Stomach (tissue), 4 donors: ENCODE results near the gene KCNK3.

Experiments
- EP300 ChIP-seq: sonication (generic); formaldehyde crosslinking; IDR thresholded peaks from one replicate; pipeline ENCODE4 v1.6.1; 2017; ENCODE audit warnings: antibody characterized with exemption
- POLR2A ChIP-seq, 4 donors: fragments of 450-650 bp; IDR thresholded peaks; one replicate each; pipeline ENCODE4 v1.6.1; 2016; ENCODE audit warnings: antibody characterized with exemption in 4 of 4, control low read depth in 2 of 4, mild to moderate bottlenecking in 1 of 4, moderate library complexity in 1 of 4
- POLR2AphosphoS5 ChIP-seq, 3 donors: sonication (generic); formaldehyde crosslinking; IDR thresholded peaks; one replicate each; pipeline ENCODE4 v1.6.1; 2016; ENCODE audit warnings: antibody characterized with exemption in 3 of 3
- TF ChIP-seq, protein P1 (sequence below), 7 experiments: fragments of 450-650 bp in 4 of 7; fragments of 200-600 bp in 3 of 7; sonication (generic) in 3 of 7; IDR thresholded peaks; one replicate each; pipeline ENCODE4 v1.5.1; 2016 to 2019; ENCODE audit warnings: antibody characterized with exemption in 7 of 7, control low read depth in 2 of 7, mild to moderate bottlenecking in 1 of 7

DNA sequence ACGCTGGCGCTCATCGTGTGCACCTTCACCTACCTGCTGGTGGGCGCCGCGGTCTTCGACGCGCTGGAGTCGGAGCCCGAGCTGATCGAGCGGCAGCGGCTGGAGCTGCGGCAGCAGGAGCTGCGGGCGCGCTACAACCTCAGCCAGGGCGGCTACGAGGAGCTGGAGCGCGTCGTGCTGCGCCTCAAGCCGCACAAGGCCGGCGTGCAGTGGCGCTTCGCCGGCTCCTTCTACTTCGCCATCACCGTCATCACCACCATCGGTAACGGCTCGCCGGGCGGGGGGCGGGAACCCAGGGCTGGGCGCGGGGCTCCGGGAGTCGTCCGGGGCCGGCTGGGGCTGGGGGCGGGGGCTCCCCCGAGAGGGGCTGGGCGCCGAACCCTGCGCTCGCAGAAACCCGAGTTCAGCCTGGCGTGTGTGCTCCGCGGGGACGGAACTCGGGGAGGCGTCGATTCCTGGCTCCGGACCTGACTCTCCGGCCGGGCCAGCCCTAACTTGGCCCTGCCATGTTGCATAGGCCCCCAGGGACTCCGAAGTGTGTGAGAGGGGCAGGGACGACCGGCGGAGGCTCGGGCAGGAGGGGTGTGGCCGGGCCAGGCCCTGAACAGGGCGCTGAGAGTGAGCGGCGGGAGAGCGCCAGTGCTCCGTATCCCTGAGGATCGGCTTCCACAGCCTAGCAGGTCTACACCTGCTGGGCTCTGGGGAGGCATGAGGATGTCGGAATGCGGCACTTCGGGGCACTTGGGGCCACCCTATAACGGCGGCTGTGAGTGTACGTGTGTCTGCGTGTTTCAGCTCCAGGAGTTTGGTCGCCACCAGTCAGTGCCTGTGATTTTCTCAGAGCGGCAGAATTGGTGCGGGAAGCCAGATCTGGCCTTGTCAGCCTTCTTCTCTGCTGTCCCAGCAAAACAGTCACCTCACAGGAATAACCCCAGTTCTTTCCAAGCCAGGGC lies 651 bp downstream of the KCNK3 start:
- no peak for TF ChIP-seq POLR2AphosphoS5 (IDR thresholded peaks at IDR 0.05)
- TF ChIP-seq POLR2A (IDR thresholded peaks at IDR 0.05) = no peak
- TF ChIP-seq, protein P1, sequence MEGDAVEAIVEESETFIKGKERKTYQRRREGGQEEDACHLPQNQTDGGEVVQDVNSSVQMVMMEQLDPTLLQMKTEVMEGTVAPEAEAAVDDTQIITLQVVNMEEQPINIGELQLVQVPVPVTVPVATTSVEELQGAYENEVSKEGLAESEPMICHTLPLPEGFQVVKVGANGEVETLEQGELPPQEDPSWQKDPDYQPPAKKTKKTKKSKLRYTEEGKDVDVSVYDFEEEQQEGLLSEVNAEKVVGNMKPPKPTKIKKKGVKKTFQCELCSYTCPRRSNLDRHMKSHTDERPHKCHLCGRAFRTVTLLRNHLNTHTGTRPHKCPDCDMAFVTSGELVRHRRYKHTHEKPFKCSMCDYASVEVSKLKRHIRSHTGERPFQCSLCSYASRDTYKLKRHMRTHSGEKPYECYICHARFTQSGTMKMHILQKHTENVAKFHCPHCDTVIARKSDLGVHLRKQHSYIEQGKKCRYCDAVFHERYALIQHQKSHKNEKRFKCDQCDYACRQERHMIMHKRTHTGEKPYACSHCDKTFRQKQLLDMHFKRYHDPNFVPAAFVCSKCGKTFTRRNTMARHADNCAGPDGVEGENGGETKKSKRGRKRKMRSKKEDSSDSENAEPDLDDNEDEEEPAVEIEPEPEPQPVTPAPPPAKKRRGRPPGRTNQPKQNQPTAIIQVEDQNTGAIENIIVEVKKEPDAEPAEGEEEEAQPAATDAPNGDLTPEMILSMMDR (IDR thresholded peaks at IDR 0.05) = no peak
- no peak for TF ChIP-seq EP300
